Measurements from ENCODE around the gene CSHL1. TPM values are rescaled to one million over a fixed set of nuclear protein-coding genes. Genes with fewer than 3 reads are reported as not detected.
"Not testable (repeated sequence)": the region's sequence is repeated elsewhere in the genome, so short reads cannot be mapped to it uniquely, and the experiment has no call there.

The CSHL1 gene
- total RNA-seq, 1 donor from 2014 or later, result not detected

DNA sequence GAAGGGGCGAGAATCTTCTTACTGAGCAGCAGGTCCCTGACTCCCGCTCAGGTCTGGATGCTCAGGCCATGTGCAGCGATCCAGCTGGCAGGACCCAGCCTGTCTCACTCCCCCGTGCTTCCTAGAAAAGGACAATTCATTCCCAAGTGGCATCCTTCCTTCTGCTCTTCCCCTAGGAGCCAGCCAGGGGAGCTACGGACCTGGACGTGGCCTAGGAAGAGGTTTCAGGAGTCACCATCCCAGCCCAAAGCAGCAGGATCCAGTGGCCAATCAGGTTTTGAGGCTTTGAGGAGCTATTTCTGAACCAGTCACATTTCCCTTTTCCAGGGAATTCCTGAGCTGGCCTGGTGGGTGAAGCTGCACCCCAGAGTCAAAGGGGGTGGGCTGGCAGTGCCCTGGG lies 28.8 kb upstream of the CSHL1 start:
- DNase-seq, result no peak

DNA sequence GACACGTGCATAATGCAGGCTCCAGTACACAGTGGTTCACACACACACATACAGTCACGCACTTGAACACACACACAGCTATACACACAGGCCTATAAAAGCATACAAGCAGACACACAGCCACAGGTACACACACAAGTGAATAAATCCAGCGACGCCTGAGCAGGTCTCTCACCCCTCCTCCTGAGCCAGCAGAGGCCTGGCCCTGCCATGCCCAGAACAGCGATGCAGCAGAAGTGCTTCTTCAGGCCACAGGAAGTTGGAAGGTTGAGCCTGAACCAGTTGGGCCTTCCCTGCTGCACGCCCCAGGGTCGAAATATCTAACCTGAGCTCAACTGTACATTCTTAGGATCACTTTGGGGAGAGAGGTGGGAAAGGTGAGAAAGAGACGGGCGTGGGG lies 28.3 kb upstream of the CSHL1 start:
- DNase-seq, result no peak

DNA sequence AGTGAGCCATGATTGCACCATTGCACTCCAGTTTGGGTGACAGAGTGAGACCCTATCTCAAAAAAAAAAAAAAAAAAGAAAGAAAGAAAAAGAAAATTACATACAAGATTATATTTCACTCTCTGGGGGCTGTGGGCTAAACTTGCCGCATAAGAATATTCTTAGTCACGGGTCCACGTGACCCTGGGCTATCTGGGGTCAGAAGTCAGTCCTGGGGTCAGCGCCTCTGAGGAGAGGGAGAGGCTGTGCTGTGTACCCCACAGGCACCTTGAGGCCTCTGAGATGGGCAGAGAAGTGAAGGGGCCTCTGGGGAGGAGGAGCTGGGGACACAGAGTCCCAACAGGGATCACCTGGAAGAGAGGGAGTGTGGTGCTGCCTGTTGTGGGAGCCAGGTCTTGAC lies 26.9 kb upstream of the CSHL1 start:
- no peak for DNase-seq

DNA sequence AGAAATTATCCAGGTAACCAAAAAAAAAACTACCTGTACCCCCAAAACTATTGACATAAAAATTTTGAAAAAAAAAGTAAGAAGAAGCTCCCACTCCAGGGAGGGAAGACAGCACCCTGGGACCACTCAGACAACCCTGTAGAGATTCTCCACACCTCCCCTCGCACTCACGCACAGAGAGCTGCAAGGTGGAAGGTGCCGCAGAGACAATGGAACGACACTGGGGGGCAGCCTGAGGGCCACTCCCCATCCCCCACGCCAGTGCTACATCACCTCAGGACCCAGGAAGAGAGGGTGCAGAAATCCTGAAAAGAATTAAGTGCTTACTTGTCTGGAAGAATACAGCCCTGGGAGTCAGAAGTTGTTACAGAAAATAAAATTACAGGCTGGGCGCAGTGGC lies 26.3 kb upstream of the CSHL1 start:
- DNase-seq, result no peak

DNA sequence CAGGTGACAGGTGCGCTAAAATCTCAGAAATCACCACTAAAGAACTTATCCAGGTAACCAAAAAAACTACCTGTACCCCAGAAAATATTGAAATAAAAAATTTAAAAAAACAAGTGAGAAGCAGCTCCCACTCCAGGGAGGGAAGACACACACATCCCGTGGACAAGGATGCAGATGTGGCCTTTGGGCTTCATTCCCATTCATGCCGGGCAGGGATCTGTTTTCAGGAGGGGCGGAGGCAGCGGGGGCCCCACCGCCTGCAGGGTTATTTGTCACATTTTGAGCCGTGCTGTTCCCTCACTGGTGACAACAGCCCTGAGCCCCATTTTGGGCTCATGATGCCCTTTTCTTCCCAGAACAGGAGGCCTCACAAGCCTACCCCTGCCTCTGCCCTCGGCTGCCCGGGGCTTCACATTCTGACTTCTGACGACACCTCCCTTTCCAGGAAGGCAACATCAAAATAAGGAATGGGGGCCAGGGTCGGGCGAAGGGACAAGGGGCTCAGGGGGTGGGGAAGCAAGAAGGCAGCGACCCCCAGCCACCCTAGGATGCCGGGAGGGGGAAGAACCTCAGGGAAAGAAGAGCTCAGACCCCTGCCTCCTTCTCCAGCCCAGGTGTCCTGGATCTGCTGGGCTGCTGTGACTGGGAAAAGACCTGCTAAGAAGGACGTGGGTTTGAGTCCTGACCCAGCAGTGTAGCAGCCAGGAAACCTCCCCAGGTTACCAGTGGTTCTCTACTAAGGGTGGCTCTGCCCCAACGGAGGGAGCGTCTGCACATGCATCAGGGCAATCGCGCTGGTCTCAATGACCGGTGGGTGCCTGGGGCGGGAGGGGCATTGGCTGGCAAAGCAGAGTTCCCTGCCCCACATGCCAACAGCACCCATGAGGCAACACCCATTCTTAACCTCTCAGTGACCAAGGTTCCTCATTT lies 23.4 kb upstream of the CSHL1 start:
- peak; percentile 75 for DNase-seq

DNA sequence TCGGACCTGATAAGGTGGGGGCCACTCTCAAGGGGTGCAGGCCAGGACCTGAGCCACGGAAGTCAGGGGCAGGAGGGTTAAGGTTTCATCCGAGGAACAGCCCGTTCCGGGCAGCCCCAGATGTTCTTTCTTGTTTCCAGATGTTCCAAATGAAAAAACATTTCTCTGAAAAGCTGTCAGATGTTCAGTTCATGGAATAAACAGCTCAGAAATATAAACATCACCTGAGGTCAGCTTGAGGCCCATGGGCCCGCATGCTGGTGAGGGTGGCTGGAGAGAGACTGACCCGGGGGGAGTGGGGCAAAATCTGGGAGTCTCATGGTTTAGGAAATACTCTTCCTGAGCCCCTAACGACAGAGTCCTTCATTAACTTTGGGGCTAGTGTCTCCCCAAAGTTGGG lies 22.5 kb upstream of the CSHL1 start:
- peak; percentile 55 for DNase-seq

DNA sequence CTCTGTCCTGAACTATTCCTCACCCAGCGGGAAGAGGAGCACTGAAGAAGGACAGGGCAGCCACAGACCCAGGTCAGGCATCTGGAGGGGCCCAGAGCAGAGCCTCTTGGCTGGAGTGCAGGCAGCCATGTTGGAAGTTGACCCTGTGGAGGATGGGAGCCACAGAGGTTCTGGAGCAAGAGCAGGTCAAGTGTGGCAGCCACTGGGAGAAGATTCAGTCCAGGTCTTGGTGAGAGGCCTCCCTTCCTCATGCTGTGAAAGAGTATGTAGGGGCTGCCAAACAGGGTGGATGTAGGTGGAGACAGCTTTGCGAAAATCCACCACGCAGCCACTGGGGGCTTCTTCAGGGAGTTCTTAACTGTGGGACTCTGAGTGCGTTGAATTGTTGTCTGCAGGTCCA lies 21.7 kb upstream of the CSHL1 start:
- DNase-seq, result no peak

DNA sequence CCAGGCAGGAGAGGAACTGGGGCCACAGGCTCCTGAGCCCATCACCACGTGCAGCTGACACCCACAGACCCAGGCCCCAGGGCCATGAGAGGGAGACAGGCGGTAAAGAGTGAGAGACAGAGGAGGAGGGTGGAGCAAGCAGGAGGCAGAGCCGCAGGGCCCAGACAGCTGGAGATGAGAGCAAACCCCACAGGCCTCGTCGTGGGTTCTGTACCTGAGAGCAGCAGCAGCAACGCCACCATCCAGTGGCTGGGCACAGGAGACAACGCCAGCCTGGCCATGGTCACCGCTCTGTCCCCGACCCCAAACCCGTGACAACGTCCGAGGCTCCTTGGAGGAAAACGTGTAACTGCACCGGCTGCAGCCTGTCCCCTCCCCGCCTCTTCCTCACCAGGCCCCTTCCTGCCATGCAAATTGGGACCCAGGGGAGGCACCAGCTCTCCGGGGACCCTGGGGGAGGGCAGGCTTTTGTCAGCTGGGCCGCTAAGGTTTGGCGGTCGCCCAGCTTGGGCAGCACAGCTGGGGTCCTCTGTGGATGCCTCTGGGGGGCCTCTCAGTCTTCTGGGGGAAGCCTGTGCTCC lies 21.0 kb upstream of the CSHL1 start, which contains the start of gene CD79B:
TSS of gene CD79B (minus strand) at position 351 of the 581 bp plus-strand sequence. CDS start at position 281, 70 bp downstream.
- no peak for DNase-seq

DNA sequence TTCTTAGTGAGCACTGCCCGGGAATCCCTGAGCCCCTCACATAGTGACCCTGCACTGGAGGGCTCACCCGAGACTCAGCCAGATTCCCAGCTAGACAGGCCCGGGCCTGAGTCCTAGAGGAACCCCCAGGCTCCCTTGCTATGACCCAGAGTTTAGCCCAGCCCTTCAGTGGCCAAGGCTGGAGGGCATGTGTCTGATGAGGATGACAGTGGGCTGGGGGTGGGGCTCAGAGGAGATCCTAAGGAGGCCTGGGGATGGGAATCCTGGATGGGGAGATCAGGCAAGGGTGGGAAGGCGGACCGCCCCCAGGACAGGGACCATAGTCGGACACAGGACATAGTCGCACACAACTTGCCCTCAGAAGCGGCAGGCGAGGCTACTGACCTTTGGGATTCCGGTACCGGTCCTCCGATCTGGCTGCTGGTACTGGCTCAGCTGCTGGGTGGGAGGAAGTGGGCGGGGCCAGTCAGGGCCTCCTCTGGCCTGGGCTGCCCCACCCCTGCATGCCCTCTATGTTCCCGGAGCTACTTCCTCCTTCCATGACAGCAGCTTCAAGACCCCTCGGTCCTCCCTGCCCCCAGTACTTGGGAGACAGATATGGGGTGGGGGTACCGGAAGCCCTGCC lies 20.0 kb upstream of the CSHL1 start:
- DNase-seq, result no peak

DNA sequence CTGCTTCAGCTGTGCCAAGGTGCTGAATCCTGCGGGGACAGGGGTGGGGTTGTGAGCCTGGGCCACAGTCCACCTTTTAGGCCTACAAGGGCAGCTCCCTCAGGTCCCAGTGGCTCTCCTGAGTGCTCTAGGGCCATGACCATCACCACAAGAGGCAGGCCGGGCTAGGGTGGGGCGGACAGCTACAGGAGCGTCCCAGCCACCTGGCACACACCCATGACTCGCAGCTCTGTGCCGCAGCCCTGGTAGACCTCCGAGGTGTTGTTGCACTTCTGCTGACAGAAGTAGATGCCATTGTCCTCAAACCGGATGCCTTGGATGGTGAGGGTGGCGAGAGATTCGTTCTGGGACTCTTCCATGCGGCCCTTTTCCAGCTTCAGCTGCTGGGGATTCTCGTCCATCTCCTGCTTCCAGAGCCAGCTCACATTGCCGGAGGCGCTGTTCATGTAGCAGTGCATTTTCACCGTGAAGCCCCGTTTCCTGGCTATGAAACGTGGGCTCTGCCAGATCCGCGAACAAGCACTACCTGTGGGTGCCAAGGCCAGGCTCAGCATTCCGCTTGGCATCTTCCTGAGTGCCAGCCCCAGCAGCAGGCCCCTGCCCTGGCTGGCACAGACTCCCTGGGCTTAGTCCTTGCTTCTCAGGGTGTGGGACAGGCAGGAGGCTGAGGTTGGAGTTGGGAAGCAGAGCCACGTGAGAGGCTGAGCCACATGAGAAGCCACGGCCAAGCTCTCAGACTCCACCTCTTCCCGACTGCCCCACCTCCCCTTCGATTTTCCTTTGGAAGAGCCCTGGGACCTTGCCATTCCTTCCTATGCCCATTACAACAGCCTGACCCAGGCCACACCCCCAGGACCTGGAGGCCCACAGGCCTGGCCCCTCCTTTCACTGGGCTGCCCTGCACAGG lies 19.1 kb upstream of the CSHL1 start:
- peak; percentile 50 for DNase-seq

DNA sequence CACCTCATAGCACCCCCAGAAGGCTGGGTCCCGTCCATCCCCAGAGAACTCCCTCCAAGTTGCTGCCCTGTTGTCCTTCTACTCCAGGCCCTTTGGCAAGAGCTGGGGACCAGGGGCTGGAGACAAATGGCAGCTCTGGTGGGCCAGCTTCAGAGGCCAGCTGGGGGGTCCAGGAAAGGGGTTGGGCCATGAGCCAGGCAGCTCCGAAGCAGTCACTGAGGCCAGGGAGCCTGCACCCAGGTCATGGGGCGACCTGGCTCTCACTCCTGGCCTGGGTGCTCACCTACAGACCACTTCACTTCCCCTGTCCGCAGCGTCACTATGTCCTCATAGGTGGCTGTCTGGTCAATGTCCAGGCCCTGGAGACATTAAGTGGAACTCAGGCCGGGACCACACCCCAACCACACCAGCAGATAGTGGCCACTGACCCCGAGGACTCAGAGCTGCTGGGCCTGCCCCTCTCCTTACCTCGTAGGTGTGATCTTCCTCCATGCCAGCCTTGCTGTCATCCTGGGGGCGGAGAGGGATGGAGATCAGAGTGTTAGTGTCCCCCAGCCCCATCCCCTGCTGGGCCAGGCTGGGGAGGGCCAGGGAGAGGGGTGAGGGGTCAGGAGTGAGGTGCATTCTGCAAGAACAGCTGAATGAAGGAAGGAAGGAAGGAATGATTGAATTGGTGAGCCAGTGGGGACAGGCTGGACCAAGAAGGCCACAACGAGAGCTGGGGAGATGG lies 18.1 kb upstream of the CSHL1 start:
- DNase-seq, result no peak

DNA sequence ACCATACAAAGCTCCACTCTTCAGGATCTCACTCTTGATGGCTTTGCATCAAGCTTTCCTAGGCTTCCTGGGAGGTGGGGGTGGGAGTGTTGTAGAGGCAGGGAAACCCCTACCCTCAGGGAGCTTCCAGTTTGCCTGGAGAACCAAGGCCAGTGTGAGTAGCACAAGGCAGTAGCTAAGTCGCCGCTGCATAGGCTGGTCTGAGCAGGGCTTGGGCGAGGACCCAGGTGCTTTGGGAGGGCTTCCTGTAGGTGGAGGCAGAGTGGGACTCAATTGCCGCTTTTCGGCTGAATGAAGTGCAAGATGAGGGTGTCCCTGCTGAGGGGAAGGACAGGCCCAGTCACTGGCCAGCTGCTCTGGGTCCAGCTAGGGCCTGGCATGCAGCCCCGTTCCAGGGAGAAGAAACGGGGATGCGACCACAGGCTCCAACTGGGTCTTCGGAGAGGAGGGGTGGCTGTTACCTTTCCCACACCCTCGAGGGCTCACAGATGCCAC lies 17.2 kb upstream of the CSHL1 start:
- no peak for DNase-seq

DNA sequence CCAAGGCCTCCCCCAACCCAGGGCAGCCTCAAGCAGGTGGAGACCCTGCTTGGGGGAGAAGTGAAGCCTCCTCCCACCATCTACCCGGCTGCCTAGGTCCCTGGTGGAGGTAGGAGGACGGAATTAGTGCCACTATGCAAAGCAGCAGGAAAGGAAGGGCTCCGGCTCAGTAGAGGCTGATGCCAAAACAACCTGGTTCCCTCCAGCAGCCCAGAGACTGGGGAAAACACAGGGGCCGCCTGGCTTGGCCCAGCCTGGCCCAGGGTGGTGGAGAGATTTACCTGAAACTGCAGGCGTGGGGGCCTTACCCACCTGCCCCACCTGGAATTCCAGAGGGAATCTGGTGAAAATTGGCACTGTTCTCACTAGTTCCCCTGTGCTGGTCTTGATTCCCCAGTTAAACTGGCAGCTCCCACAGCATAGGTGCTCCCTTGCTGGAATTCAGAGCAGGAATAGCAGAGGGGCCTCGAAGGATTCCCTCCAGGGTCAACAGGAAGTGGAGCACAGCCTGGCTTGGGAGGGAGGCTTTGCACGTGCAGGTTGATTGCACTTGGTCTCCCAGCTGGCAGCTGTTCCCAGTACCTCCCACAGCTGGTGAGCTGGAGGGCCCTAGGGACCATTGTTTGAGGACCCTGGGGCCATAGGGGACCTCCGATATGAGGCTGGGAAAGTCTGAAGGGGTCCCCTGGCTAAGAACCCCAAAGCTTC lies 16.6 kb upstream of the CSHL1 start:
- no peak for DNase-seq

DNA sequence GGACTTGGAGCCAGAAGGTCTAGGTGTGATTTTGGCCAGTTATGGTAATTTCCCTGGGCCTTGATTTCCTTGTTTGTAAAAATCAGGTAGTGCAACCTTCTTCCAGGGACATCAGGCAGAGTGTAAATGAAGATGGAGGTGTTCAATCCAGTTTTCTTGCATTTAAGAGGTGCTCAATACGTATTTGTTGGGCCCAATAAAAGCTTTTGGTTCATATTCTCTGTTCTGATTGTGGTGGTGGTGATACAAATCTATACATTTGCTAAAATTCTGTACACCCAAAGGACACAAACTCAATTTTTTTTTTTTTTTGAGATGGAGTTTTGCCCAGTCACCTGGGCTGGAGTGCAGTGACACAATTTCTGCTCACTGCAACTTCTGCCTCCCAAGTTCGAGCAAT lies 15.1 kb upstream of the CSHL1 start:
- DNase-seq, result no peak

DNA sequence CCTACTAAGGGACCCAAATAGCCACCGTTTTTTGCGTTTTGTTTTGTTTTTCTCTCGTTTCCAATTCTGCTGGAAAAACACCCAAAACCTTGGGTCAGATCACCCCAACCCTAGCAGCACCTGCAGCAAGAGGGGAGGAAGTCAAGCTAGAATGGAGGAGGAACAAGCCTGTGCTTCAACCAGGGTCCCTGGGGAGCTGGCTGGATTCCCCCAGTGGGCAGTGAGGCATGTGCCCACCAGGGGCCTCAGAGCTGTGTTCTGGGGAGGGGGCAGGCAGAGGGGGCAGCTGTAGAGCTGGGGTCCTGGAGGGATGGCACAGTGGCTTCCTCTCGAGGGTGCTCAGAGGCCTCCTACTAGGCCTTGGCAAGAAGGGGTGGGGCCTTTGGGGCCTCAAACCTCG lies 14.6 kb upstream of the CSHL1 start:
- no peak for DNase-seq

DNA sequence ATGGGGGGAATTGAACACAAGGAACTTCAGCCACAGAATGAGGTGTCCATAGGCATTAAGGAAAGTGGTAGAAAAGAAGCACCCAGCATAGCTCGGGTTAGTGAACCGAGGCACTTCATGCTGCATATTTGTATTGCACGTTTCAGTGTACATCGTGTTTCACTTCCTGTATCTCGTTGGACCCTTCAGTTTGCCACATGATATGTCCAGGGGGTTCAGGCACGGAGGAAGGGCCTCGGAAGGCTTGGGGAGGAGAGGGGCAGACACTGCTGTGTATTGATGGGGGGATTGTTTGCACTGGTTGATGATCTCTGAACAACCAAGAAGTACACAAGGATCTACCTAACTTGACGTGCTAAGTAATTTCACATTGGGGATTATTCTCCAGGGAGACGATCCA lies 11.3 kb upstream of the CSHL1 start:
- DNase-seq, result not testable (repeated sequence)

DNA sequence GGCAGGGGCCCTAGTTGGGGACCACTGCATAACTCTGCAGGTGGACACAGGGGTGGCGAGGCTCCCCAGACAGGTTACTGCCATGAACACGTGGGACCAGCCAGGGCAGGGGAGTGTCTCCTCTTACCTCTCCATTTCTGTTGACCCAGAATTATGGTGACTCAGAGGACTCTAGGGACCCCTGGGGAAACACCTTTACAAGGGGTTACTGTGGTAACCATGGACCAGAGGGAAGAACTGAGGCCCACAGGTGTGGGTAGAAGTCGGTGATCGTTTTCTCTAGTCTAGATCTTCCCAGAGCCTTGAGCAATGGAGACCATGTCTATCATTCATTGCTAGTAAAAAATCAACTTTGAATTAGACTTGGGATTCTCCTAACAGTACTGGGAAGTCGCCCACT lies 9.7 kb upstream of the CSHL1 start:
- not testable (repeated sequence) for DNase-seq

DNA sequence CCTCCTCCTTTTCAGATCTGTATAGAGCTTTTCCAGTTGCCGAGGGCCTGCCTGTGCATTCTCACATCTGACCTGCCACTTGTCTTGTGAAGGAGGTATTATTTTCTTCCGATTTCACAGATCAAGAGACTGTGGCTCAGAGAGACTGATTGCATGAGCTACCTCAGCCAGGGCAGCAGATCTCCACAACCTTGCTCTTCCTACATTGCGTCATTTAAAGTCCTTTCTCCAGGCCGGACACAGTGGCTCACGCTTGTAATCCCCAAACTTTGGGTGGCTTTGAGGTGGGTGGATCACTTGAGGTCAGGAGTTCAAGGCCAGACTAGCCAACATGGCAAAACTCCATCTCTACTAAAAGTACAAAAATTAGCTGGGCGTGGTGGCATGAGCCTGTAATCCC lies 9.0 kb upstream of the CSHL1 start:
- not testable (repeated sequence) for DNase-seq

DNA sequence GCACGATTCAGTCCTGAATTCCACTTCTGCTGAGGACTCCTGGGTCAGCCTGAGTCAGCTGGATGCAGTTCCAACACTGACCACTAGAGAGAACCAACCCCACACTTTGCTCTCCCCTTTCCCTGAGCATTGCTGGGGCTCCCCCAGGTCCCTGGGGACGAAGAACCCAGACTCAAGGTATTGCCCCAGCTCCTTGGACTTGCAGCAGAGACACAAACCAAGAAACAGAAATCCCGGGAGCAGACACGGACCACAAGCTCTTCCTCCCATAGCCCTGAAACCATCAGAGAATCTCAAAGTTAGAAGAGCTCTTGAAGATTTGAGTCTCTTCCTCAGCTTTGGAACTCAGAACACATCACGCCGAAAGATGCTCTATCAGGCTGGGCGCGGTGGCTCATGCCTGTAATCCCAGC lies 8.3 kb upstream of the CSHL1 start:
- peak; percentile 74 for DNase-seq

DNA sequence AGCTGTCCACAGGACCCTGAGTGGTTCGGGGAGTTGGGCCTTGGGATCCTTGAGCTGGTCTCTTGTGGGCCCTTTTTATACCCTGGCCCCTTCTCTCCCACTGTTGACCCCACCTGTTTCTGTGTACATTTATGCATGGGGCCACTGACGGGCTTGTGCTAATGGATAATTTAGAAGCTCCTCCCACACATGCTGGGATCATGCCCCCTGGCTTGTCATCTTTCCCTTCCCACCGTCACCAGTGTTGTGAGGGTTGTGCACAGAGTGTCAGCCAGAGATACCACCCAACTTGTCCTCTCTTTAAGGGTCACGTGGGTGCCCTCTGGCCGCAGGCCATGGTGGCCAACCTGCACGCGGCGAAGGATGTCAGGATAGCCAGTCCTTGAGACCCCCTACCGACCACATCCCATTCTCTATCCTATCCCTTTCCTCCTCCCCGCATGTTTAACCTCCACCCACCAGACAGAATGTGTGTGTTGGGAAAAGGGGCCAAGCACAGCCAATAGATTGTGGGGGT lies 7.8 kb upstream of the CSHL1 start, which contains the start of gene GH1:
TSS of gene GH1 (minus strand) at position 51 of the 517 bp plus-strand sequence. CDS start 63 bp downstream, outside the sequence.
- DNase-seq, result not testable (repeated sequence)

Data from tongue (tissue), 2 donors.